Measurements from ENCODE around the gene ADH1B. TPM values are rescaled to one million over a fixed set of nuclear protein-coding genes. Genes with fewer than 3 reads are reported as not detected.

Gene ADH1B
- total RNA-seq, 2 experiments from 2014 or later = not detected

GRCh38 chr4:99281261-99281660, 39.9 kb downstream of the ADH1B start:
- no peaks in the 10 kb centered on the region for H3K9me3 Mint-ChIP-seq
- no peaks in the 10 kb centered on the region for H3K27me3 Mint-ChIP-seq
- no peaks in the 10 kb centered on the region for H3K4me1 Mint-ChIP-seq (ENCODE audit: low read depth)
- intact Hi-C loops (cut with micrococcal nuclease) = no loop called here
- ATAC-seq = no peak
- H3K27ac Mint-ChIP-seq = no peak overlapping the region
- ChIA-PET POLR2A (interaction anchor here (0.6 kb wide), 1 partner anchor 28 kb away, joined by 3 read pairs; no protein-coding TSS in a partner anchor), CTCF (no interaction called here)
- no peak for DNase-seq
- no peaks in the 10 kb centered on the region for H3K36me3 Mint-ChIP-seq (ENCODE audit: low read depth)
- TF ChIP-seq CTCF (IDR thresholded peaks at IDR 0.05) = no peak
- no peak overlapping the region for H3K4me3 Mint-ChIP-seq

- DNase-seq (no peak), ATAC-seq (no peak)
- H3K9me3 Mint-ChIP-seq = no peaks in the 10 kb centered on the region
- no peak overlapping the region for H3K27ac Mint-ChIP-seq
- TF ChIP-seq CTCF (IDR thresholded peaks at IDR 0.05) = no peak
- H3K4me1 Mint-ChIP-seq (ENCODE audit: low read depth) = no peaks in the 10 kb centered on the region
- no peaks in the 10 kb centered on the region for H3K36me3 Mint-ChIP-seq (ENCODE audit: low read depth)
- POLR2A ChIA-PET = no interaction called here
- no peak overlapping the region for H3K4me3 Mint-ChIP-seq
- no peaks in the 10 kb centered on the region for H3K27me3 Mint-ChIP-seq
- intact Hi-C loops (cut with micrococcal nuclease) = no loop called here
- CTCF ChIA-PET = no interaction called here
Measured at GRCh38 chr4:99276417-99276816, 44.8 kb downstream of the ADH1B start.

- TF ChIP-seq CTCF (IDR thresholded peaks at IDR 0.05) = no peak
- POLR2A ChIA-PET = interaction anchor here (0.6 kb wide), 1 partner anchor 1028 kb away, joined by 4 read pairs; no protein-coding TSS in a partner anchor
- H3K4me3 Mint-ChIP-seq = no peak overlapping the region
Measured at GRCh38 chr4:99275885-99276284, 45.3 kb downstream of the ADH1B start.

GRCh38 chr4:99275050-99275449, 46.2 kb downstream of the ADH1B start:
- Mint-ChIP-seq H3K4me1 (ENCODE audit: low read depth) (no peaks in the 10 kb centered on the region), H3K9me3 (no peaks in the 10 kb centered on the region), H3K36me3 (ENCODE audit: low read depth) (no peaks in the 10 kb centered on the region), H3K27me3 (no peaks in the 10 kb centered on the region), H3K4me3 (no peak overlapping the region), H3K27ac (no peak overlapping the region)
- ATAC-seq = no peak
- ChIA-PET POLR2A (no interaction called here), CTCF (no interaction called here)
- intact Hi-C loops (cut with micrococcal nuclease) = no loop called here
- TF ChIP-seq CTCF (IDR thresholded peaks at IDR 0.05) = no peak
- DNase-seq = no peak

More at GRCh38 chr4:99275885-99276284, 45.3 kb downstream of the ADH1B start:
- CTCF ChIA-PET = no interaction called here
- H3K36me3 Mint-ChIP-seq (ENCODE audit: low read depth) = no peaks in the 10 kb centered on the region
- H3K27me3 Mint-ChIP-seq = no peaks in the 10 kb centered on the region
- H3K27ac Mint-ChIP-seq = no peak overlapping the region
- DNase-seq (no peak), ATAC-seq (no peak)
- no peaks in the 10 kb centered on the region for H3K4me1 Mint-ChIP-seq (ENCODE audit: low read depth)
- no peaks in the 10 kb centered on the region for H3K9me3 Mint-ChIP-seq
- intact Hi-C loops (cut with micrococcal nuclease) = no loop called here

GRCh38 chr4:99273704-99274103, 47.5 kb downstream of the ADH1B start:
- ATAC-seq (no peak), DNase-seq (no peak)
- CTCF ChIA-PET = no interaction called here
- Mint-ChIP-seq H3K27ac (no peak overlapping the region), H3K9me3 (no peaks in the 10 kb centered on the region), H3K4me3 (no peak overlapping the region), H3K27me3 (no peaks in the 10 kb centered on the region), H3K36me3 (ENCODE audit: low read depth) (no peaks in the 10 kb centered on the region), H3K4me1 (ENCODE audit: low read depth) (no peaks in the 10 kb centered on the region)
- TF ChIP-seq CTCF (IDR thresholded peaks at IDR 0.05) = no peak
- POLR2A ChIA-PET = no interaction called here
- intact Hi-C loops (cut with micrococcal nuclease) = no loop called here
